Measurements from ENCODE around the gene DOCK9.

DOCK9 gene

GRCh38 chr13:98985591-98985990 is 7.7 kb upstream of the DOCK9 start:
- Histone ChIP-seq H2AK5ac (ENCODE audit: low read length) (no peak overlapping the region), H2BK120ac (ENCODE audit: insufficient read depth, low read length, poor library complexity) (no peak overlapping the region)

DNA sequence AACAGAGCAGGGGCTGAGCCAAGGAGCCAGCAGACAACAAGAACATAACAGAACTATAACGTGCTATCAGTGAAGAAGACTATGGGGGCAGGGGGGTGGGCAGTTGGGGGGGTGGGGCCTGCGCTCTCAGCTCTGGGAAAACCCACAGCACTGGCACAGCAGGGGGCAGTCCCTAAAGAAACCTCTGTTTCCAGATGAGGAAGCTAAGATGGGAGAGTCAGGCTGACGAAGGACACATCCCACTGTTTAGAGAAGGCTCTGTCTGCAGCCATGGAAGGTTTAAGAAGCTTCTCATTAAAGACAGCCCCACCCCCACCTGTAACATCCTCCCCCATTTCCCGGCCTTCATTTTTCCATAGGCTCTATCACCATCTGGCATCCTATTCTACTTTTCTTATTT is 7.1 kb upstream of the DOCK9 start:
- Histone ChIP-seq H2AFZ (ENCODE audit: insufficient read depth, low read length, poor library complexity) (no peak overlapping the region), H3K9ac (ENCODE audit: low read length) (no peak overlapping the region), H3K27me3 (ENCODE audit: insufficient read depth, low read length) (no peaks in the 10 kb centered on the region), H3K79me1 (ENCODE audit: low read length) (no peaks in the 10 kb centered on the region), H2AK5ac (ENCODE audit: low read length) (no peak overlapping the region), H3K79me2 (ENCODE audit: control insufficient read depth, insufficient read depth, low read length, poor library complexity) (no peaks in the 10 kb centered on the region), H3K18ac (ENCODE audit: low read length) (no peak overlapping the region), H3K23ac (ENCODE audit: low read length) (no peak overlapping the region), H3K4me3 (ENCODE audit: low read depth, low read length) (no peak overlapping the region), H4K8ac (ENCODE audit: low read depth, low read length) (no peak overlapping the region), H2BK12ac (ENCODE audit: low read length) (no peak overlapping the region), H3K4me2 (ENCODE audit: low read length) (no peak overlapping the region), H2BK120ac (ENCODE audit: insufficient read depth, low read length, poor library complexity) (no peak overlapping the region), H4K12ac (ENCODE audit: low read depth, low read length) (no peak overlapping the region), H3K9me3 (ENCODE audit: insufficient read depth, low read depth, low read length) (no peaks in the 10 kb centered on the region), H3K27ac (ENCODE audit: low read depth, low read length) (no peak overlapping the region), H3K36me3 (ENCODE audit: control insufficient read depth in 1 of 2, insufficient read depth in 2 of 2, low read length in 2 of 2) (peaks cover 0 to 2% of the 10 kb centered on the region in 2 experiments), H3K4me1 (ENCODE audit: control insufficient read depth in 1 of 2, insufficient read depth in 2 of 2, low read length in 2 of 2) (peaks cover 8% of the 10 kb centered on the region in 2 experiments), H3K14ac (ENCODE audit: low read length) (no peak overlapping the region), H3K4ac (ENCODE audit: low read depth, low read length) (no peak overlapping the region), H4K91ac (ENCODE audit: low read depth, low read length) (no peak overlapping the region), H2BK5ac (ENCODE audit: low read depth, low read length, poor library complexity) (no peak overlapping the region)
- no CpG with 5 or more reads among the region's 4 CpGs for WGBS (ENCODE audit: extremely low coverage, insufficient coverage, insufficient read length)
- DNase-seq = no peak

More at GRCh38 chr13:98985591-98985990, 7.7 kb upstream of the DOCK9 start:
- H3K4me1 ChIP-seq (ENCODE audit: control insufficient read depth in 1 of 2, insufficient read depth in 2 of 2, low read length in 2 of 2) = peaks cover 8% of the 10 kb centered on the region in 2 experiments
- no peaks in the 10 kb centered on the region for H3K27me3 ChIP-seq (ENCODE audit: insufficient read depth, low read length)
- H3K79me2 ChIP-seq (ENCODE audit: control insufficient read depth, insufficient read depth, low read length, poor library complexity) = no peaks in the 10 kb centered on the region
- peaks cover 0 to 2% of the 10 kb centered on the region in 2 experiments for H3K36me3 ChIP-seq (ENCODE audit: control insufficient read depth in 1 of 2, insufficient read depth in 2 of 2, low read length in 2 of 2)
- H4K91ac ChIP-seq (ENCODE audit: low read depth, low read length) = no peak overlapping the region
- H4K12ac ChIP-seq (ENCODE audit: low read depth, low read length) = no peak overlapping the region
- H2AFZ ChIP-seq (ENCODE audit: insufficient read depth, low read length, poor library complexity) = no peak overlapping the region
- DNase-seq = no peak
- no peaks in the 10 kb centered on the region for H3K9me3 ChIP-seq (ENCODE audit: insufficient read depth, low read depth, low read length)
- no peak overlapping the region for H3K4ac ChIP-seq (ENCODE audit: low read depth, low read length)
- H3K79me1 ChIP-seq (ENCODE audit: low read length) = no peaks in the 10 kb centered on the region
- no peak overlapping the region for H2BK5ac ChIP-seq (ENCODE audit: low read depth, low read length, poor library complexity)
- no CpG with 5 or more reads among the region's 6 CpGs for WGBS (ENCODE audit: extremely low coverage, insufficient coverage, insufficient read length)
- no peak overlapping the region for H2BK12ac ChIP-seq (ENCODE audit: low read length)
- no peak overlapping the region for H4K8ac ChIP-seq (ENCODE audit: low read depth, low read length)
- H3K27ac ChIP-seq (ENCODE audit: low read depth, low read length) = no peak overlapping the region
- H3K4me2 ChIP-seq (ENCODE audit: low read length) = no peak overlapping the region
- no peak overlapping the region for H3K23ac ChIP-seq (ENCODE audit: low read length)
- H3K9ac ChIP-seq (ENCODE audit: low read length) = no peak overlapping the region
- H3K18ac ChIP-seq (ENCODE audit: low read length) = no peak overlapping the region
- H3K14ac ChIP-seq (ENCODE audit: low read length) = no peak overlapping the region
- H3K4me3 ChIP-seq (ENCODE audit: low read depth, low read length) = no peak overlapping the region

GRCh38 chr13:98984118-98984517 is 6.3 kb upstream of the DOCK9 start:
- Histone ChIP-seq H2AK5ac (ENCODE audit: low read length) (no peak overlapping the region), H2AFZ (ENCODE audit: insufficient read depth, low read length, poor library complexity) (no peak overlapping the region), H3K9me3 (ENCODE audit: insufficient read depth, low read depth, low read length) (no peaks in the 10 kb centered on the region), H3K79me2 (ENCODE audit: control insufficient read depth, insufficient read depth, low read length, poor library complexity) (no peaks in the 10 kb centered on the region), H3K18ac (ENCODE audit: low read length) (no peak overlapping the region), H3K27me3 (ENCODE audit: insufficient read depth, low read length) (no peaks in the 10 kb centered on the region), H3K79me1 (ENCODE audit: low read length) (no peaks in the 10 kb centered on the region), H3K27ac (ENCODE audit: low read depth, low read length) (no peak overlapping the region), H3K9ac (ENCODE audit: low read length) (no peak overlapping the region), H2BK5ac (ENCODE audit: low read depth, low read length, poor library complexity) (no peak overlapping the region), H3K4me3 (ENCODE audit: low read depth, low read length) (no peak overlapping the region), H4K12ac (ENCODE audit: low read depth, low read length) (no peak overlapping the region), H3K4ac (ENCODE audit: low read depth, low read length) (no peak overlapping the region), H2BK12ac (ENCODE audit: low read length) (no peak overlapping the region), H3K14ac (ENCODE audit: low read length) (no peak overlapping the region), H3K36me3 (ENCODE audit: control insufficient read depth in 1 of 2, insufficient read depth in 2 of 2, low read length in 2 of 2) (peaks cover 0 to 2% of the 10 kb centered on the region in 2 experiments), H4K8ac (ENCODE audit: low read depth, low read length) (no peak overlapping the region), H3K4me2 (ENCODE audit: low read length) (no peak overlapping the region), H3K23ac (ENCODE audit: low read length) (no peak overlapping the region), H4K91ac (ENCODE audit: low read depth, low read length) (no peak overlapping the region), H3K4me1 (ENCODE audit: control insufficient read depth in 1 of 2, insufficient read depth in 2 of 2, low read length in 2 of 2) (peaks cover 8% of the 10 kb centered on the region in 2 experiments), H2BK120ac (ENCODE audit: insufficient read depth, low read length, poor library complexity) (no peak overlapping the region)
- WGBS (ENCODE audit: extremely low coverage, insufficient coverage, insufficient read length) = no CpG with 5 or more reads among the region's 2 CpGs
- DNase-seq = no peak

DNA sequence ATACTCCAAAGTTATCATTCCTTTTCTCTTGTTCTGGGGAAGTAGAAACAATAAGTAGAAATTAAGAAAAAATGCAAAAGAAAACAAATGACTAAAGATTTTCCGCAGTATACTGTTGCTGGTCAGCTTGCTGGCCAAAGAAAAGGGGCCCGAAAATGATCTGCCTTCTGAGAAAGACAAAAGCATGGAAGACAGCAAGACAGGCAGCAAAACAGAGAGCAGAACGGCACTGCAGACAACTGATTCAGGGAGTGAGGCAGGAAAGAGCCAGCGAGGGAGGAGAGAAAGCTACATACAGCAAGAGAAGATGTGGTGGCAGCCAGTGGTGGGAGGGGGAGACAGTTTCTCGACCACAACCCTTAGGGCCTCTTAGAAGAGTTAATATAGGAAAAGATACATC is 5.3 kb upstream of the DOCK9 start:
- Histone ChIP-seq H2BK5ac (ENCODE audit: low read depth, low read length, poor library complexity) (no peak overlapping the region), H2BK120ac (ENCODE audit: insufficient read depth, low read length, poor library complexity) (no peak overlapping the region), H3K27me3 (ENCODE audit: insufficient read depth, low read length) (no peaks in the 10 kb centered on the region), H3K4ac (ENCODE audit: low read depth, low read length) (no peak overlapping the region), H3K79me1 (ENCODE audit: low read length) (no peaks in the 10 kb centered on the region), H3K18ac (ENCODE audit: low read length) (no peak overlapping the region), H3K23ac (ENCODE audit: low read length) (no peak overlapping the region), H2AK5ac (ENCODE audit: low read length) (no peak overlapping the region), H4K12ac (ENCODE audit: low read depth, low read length) (no peak overlapping the region), H3K4me2 (ENCODE audit: low read length) (no peak overlapping the region), H3K9me3 (ENCODE audit: insufficient read depth, low read depth, low read length) (no peaks in the 10 kb centered on the region), H2AFZ (ENCODE audit: insufficient read depth, low read length, poor library complexity) (no peak overlapping the region), H4K8ac (ENCODE audit: low read depth, low read length) (no peak overlapping the region), H3K79me2 (ENCODE audit: control insufficient read depth, insufficient read depth, low read length, poor library complexity) (no peaks in the 10 kb centered on the region), H3K9ac (ENCODE audit: low read length) (no peak overlapping the region), H2BK12ac (ENCODE audit: low read length) (no peak overlapping the region), H4K91ac (ENCODE audit: low read depth, low read length) (no peak overlapping the region), H3K14ac (ENCODE audit: low read length) (no peak overlapping the region), H3K4me1 (ENCODE audit: control insufficient read depth in 1 of 2, insufficient read depth in 2 of 2, low read length in 2 of 2) (peaks cover 4 to 6% of the 10 kb centered on the region in 2 experiments), H3K36me3 (ENCODE audit: control insufficient read depth in 1 of 2, insufficient read depth in 2 of 2, low read length in 2 of 2) (peaks cover 0 to 2% of the 10 kb centered on the region in 2 experiments), H3K27ac (ENCODE audit: low read depth, low read length) (no peak overlapping the region), H3K4me3 (ENCODE audit: low read depth, low read length) (no peak overlapping the region)
- no peak for DNase-seq
- no CpG with 5 or more reads among the region's 5 CpGs for WGBS (ENCODE audit: extremely low coverage, insufficient coverage, insufficient read length)

Measured in trophoblast cell (in vitro differentiated cells and primary cell).